PC-3 (cell line): ENCODE measurements around the gene PRICKLE2. TPM values are rescaled to one million over a fixed set of nuclear protein-coding genes. Genes with fewer than 3 reads are reported as not detected.

Source experiments
- ATAC-seq: fragments of 200-7000 bp; cut with Tn5 transposase; 2 replicates; pipeline ENCODE4 v1.9.1; 2020; ENCODE audit warnings: mild to moderate bottlenecking, moderate library complexity
- BruUV-seq: library from RNA; stranded (reverse); fragments of 400-500 nt; replicated peaks from 2 replicates; lab custom pipeline; 2021; lab: Mats Ljungman, UMichigan
- CTCF ChIA-PET: fragments of 300-600 bp; sonication (Branson Sonifier 250); formaldehyde crosslinking; loops from one replicate; lab custom pipeline; 2022; ENCODE audit warnings: antibody characterized with exemption; lab: Charles Lee
- POLR2A ChIA-PET: fragments of 300-600 bp; sonication (Branson Sonifier 250); formaldehyde crosslinking; loops from one replicate; lab custom pipeline; 2022; ENCODE audit warnings: antibody characterized with exemption; ENCODE audit not compliant: unreplicated experiment; lab: Charles Lee
- DNase-seq: peaks from one replicate; pipeline ENCODE4 v3.0.0-alpha.2; 2015
- H2AFZ ChIP-seq: fragments of 300-600 bp; sonication (generic); 2 replicates; pipeline ENCODE4 v1.6.0; 2016; ENCODE audit warnings: antibody characterized with exemption, low read length
- H3F3A ChIP-seq: fragments of 300-600 bp; sonication (generic); one replicate; pipeline ENCODE4 v1.6.0; 2017; ENCODE audit warnings: antibody characterized with exemption, low read length, control low read depth, mild to moderate bottlenecking; ENCODE audit not compliant: unreplicated experiment
- H3K27ac ChIP-seq: fragments of 300-600 bp; sonication (generic); 2 replicates; pipeline ENCODE4 v1.5.1; 2016; ENCODE audit warnings: mild to moderate bottlenecking, low read length
- H3K27me3 ChIP-seq: fragments of 300-600 bp; sonication (generic); 2 replicates; pipeline ENCODE4 v1.6.1; 2016; ENCODE audit warnings: low read length, mixed read lengths
- H3K36me3 ChIP-seq: fragments of 300-600 bp; sonication (generic); 2 replicates; pipeline ENCODE4 v1.6.1; 2016; ENCODE audit warnings: low read depth, mixed run types, low read length, mixed read lengths
- H3K4me1 ChIP-seq: fragments of 300-600 bp; sonication (generic); 2 replicates; pipeline ENCODE4 v1.5.1; 2016; ENCODE audit warnings: low read length; ENCODE audit not compliant: insufficient read depth
- H3K4me2 ChIP-seq: fragments of 300-600 bp; sonication (generic); 2 replicates; pipeline ENCODE4 v1.6.0; 2016; ENCODE audit warnings: low read length
- H3K4me3 ChIP-seq: fragments of 300-600 bp; sonication (generic); 2 replicates; pipeline ENCODE4 v1.5.1; 2016; ENCODE audit warnings: mild to moderate bottlenecking, low read length, mixed read lengths
- H3K79me2 ChIP-seq: fragments of 300-600 bp; sonication (generic); 2 replicates; pipeline ENCODE4 v1.6.1; 2017; ENCODE audit warnings: low read length, mixed read lengths
- H3K9ac ChIP-seq: fragments of 300-600 bp; sonication (generic); 2 replicates; pipeline ENCODE4 v1.6.0; 2016; ENCODE audit warnings: mild to moderate bottlenecking, low read length
- H3K9me2 ChIP-seq: fragments of 300-600 bp; sonication (generic); replicated peaks from 2 replicates; pipeline ENCODE4 v1.6.1; 2016; ENCODE audit warnings: mixed run types, low read length, mixed read lengths
- H3K9me3 ChIP-seq: fragments of 300-600 bp; sonication (generic); 2 replicates; pipeline ENCODE4 v1.6.1; 2016; ENCODE audit warnings: low read length, mixed read lengths
- H4K20me1 ChIP-seq: fragments of 300-600 bp; sonication (generic); 2 replicates; pipeline ENCODE4 v1.6.1; 2016; ENCODE audit warnings: low read length, mixed read lengths
- CTCF ChIP-seq: fragments of 300-600 bp; sonication (generic); conservative IDR thresholded peaks from 2 replicates; pipeline ENCODE4 v1.5.1; 2017; ENCODE audit warnings: antibody characterized with exemption, low read depth, mild to moderate bottlenecking, low read length
- EZH2 ChIP-seq: fragments of 300-600 bp; sonication (generic); IDR thresholded peaks from one replicate; pipeline ENCODE4 v1.6.1; 2017; ENCODE audit warnings: antibody characterized with exemption, mild to moderate bottlenecking, low read length; ENCODE audit not compliant: unreplicated experiment
- EZH2phosphoT487 ChIP-seq: fragments of 300-600 bp; sonication (generic); IDR thresholded peaks from 2 replicates; pipeline ENCODE4 v1.6.1; 2018; ENCODE audit warnings: mild to moderate bottlenecking, antibody characterized with exemption, low read length, borderline replicate concordance
- intact Hi-C: fragments of 100-400 bp; cut with micrococcal nuclease; formaldehyde crosslinking; loops from 2 replicates; pipeline ENCODE4 v1.9.0; 2023
- total RNA-seq: library from RNA; depleted of rRNA; stranded (reverse); fragments of >200 nt; gene quantifications from 2 replicates; pipeline ENCODE4 v1.2.3, GENCODE V29; 2014

Gene PRICKLE2
- total RNA-seq, 1 experiment from 2014 or later, result 1.8 TPM

- Histone ChIP-seq H3K9me3 (no peaks in the 10 kb centered on the region), H3K4me1 (peaks cover 14% of the 10 kb centered on the region), H3K9ac (no peak overlapping the region), H4K20me1 (no peaks in the 10 kb centered on the region), H3K4me2 (no peak overlapping the region), H3F3A (no peaks in the 10 kb centered on the region), H2AFZ (no peak overlapping the region), H3K4me3 (no peak overlapping the region), H3K27ac (no peak overlapping the region), H3K79me2 (no peaks in the 10 kb centered on the region), H3K36me3 (no peaks in the 10 kb centered on the region), H3K9me2 (no peaks in the 10 kb centered on the region), H3K27me3 (no peaks in the 10 kb centered on the region)
- CTCF ChIA-PET, result no interaction called here
- BruUV-seq, result no TSS peak
- intact Hi-C loops, result no loop called here
- DNase-seq (no peak), ATAC-seq (no peak)
- POLR2A ChIA-PET, result no interaction called here
- TF ChIP-seq CTCF (no peak), EZH2phosphoT487 (no peak), EZH2 (no peak)
These were observed 78.1 kb downstream of the PRICKLE2 start for GRCh38 chr3:64147211-64147610.

GRCh38 chr3:64145438-64145837, 79.8 kb downstream of the PRICKLE2 start:
- CTCF ChIA-PET, result no interaction called here

More at GRCh38 chr3:64145438-64145837, 79.8 kb downstream of the PRICKLE2 start:
- Histone ChIP-seq H4K20me1 (no peaks in the 10 kb centered on the region), H3F3A (no peaks in the 10 kb centered on the region), H3K4me3 (no peak overlapping the region), H3K4me2 (no peak overlapping the region), H3K9me2 (no peaks in the 10 kb centered on the region), H3K9ac (no peak overlapping the region), H3K4me1 (peaks cover 2% of the 10 kb centered on the region), H3K79me2 (no peaks in the 10 kb centered on the region), H3K27ac (no peak overlapping the region), H2AFZ (no peak overlapping the region), H3K36me3 (no peaks in the 10 kb centered on the region), H3K27me3 (no peaks in the 10 kb centered on the region), H3K9me3 (no peaks in the 10 kb centered on the region)
- DNase-seq (no peak), ATAC-seq (no peak)
- POLR2A ChIA-PET, result no interaction called here
- BruUV-seq, result no TSS peak
- intact Hi-C loops, result no loop called here
- TF ChIP-seq EZH2 (no peak), EZH2phosphoT487 (no peak), CTCF (no peak)
